DMS 273 (cell line): ENCODE results near the gene GPRC5D.
A peak's percentile ranks its signal among the peaks of the same experiment; 100 is the strongest.

Experiments used
- DNase-seq: peaks from one replicate; lab custom pipeline; 2025; ENCODE audit not compliant: unreplicated experiment; lab: John Stamatoyannopoulos, UW

Gene GPRC5D

DNA sequence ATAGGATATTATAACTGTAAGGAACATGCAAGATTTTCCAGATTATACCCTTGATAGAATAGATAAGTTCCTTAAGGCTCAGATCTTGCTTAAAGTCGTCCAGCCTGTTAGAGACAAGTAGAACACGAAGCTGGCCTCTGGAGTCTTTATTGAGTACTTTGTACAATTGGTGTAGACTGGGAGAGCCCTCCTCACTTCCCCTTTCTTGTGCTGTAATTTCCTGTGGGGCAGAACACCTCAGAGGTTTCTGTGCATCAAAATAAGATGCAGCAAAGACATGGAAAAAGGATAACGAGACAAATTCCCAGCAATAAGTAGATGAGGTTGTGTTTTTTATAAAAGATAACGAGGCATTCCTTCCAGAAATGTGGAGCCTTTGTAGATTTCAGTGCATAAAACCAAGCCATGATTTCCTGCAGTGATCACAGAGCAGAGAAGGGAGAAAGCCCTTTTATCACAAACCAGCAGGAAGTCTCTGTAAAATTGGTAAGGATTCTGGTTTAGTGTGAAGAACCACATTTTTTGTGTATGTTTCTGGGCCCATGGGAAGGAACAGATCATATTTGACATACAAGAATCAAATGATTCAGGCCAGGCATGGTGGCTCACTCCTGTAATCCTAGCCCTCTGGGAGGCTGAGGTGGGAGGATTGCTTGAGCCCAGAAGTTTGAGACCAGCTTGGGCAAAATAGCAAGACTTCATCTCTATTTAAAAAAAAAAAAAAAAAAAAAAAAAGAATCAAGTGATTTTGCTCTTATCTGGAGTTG lies 42.6 kb downstream of the GPRC5D start:
- DNase-seq = no peak

- no peak for DNase-seq
Measured at GRCh38 chr12:12908711-12909110, 43.3 kb downstream of the GPRC5D start.

DNA sequence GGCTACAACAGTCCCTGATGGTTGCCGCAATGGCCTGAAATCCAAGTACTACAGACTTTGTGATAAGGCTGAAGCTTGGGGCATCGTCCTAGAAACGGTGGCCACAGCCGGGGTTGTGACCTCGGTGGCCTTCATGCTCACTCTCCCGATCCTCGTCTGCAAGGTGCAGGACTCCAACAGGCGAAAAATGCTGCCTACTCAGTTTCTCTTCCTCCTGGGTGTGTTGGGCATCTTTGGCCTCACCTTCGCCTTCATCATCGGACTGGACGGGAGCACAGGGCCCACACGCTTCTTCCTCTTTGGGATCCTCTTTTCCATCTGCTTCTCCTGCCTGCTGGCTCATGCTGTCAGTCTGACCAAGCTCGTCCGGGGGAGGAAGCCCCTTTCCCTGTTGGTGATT lies 43.7 kb downstream of the GPRC5D start:
- no peak for DNase-seq

DNA sequence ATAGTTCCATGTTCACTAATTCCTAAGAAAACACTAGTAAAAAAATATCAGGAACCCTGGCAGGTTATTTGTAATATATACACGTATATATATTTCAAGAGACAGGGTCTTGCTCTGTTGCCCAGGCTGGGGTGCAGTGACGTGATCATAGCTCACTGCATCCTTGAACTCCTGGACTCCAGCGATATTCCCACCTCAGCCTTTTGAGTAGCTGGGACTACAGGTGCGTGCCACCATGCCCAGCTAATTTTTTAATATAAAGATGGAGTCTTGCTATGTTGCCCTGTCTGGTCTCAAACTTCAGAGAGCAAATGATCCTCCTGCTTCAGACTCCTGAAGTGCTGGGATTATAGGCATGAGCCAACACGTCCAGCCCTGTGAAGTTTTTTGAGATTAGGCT lies 44.4 kb downstream of the GPRC5D start:
- no peak for DNase-seq

DNA sequence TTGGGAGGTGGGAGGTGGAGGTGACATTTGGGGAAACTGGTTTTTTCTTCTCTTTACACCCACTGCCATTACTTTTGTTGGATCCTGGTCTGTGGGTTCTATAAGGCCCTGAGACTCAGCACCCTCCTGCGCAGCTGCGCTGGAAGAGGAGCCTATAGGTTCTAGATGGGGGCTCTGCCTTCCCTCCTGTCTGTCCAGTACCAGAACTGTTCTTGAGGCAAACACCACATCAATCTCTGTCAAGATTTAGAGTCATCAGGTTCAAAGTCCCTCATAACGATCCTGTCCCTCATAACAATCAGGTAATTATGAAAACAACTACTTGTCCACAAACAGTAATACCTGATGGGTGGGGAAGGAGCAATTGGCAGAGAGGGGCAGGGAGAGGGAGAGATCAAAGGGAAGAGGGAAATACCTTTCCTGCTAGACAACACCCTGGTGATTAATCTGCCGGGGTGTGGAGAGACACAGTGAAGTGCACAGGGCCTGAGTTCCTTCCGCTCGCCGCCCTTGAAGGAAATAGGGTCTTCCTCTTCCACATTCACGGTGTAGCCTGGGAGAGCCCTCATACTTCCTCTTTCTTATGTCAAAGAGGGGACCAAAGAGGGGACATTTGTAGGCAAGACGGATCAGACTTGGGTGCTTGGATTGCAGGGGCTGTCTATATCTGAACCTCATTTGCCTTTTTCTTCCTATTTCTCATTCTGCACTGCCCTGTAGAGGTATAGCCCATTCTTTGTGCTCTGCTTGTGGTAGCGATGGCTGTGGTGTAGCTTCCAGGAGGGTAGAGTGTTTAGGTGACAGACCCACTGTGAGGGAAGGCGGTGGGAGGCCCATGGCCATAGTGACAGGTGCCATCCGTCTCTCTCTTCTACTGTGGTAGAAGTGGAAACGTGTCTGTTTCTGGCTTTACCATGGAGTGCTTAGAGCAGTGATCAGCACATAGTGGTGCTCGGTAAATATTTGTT lies 48.0 kb downstream of the GPRC5D start:
- no peak for DNase-seq

DNA sequence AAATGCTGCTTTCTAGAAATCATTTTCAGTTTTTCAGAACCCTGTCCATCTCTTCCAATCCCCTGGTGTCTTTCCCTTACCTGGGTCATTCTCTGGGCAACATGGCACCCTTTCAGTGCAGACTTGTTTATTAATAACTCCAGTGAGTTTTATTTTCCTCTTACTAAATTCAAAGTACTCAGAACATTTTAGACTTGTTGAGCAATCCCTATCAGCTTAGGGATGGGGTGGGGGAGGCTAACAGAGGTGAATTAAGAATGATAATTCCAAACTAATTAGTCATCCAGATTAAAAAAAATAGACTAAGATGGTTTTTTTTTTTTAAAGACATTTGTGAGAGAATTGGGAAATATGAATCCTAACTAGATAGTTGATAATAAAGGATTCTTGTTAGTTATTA lies 49.9 kb downstream of the GPRC5D start:
- no peak for DNase-seq

DNA sequence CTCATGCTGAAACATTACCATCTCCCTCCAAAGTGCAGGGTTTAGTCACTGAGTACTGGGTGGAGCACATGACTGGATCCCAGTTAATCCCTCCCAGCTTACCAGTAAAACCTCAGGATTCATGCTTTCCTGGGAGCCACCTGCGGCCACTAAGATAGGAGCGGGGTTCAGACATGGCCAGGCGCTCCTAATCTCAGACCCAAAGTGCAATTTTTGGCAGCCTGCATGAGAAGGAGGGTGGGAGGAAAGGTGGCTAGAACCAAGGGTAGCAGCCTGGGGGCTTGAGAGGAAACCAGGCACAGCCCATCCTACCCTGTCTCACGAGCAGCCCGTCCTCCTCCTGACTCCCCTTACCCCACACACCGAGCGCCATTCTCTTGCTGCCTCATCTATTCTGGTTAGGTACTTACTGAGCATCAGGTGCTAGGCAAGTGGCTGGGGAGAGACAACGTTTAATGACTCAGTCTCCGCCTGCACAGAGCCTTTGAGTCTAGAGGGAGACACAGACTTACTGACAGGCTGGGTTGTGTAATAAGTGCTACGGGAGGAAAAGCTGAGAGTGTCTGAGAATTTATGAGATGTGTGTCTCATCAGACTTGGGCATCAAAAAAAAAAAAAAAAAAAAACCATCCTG lies 50.7 kb downstream of the GPRC5D start:
- no peak for DNase-seq

- no peak for DNase-seq
Measured at GRCh38 chr12:12900786-12901157, 51.2 kb downstream of the GPRC5D start.

GRCh38 chr12:12899530-12900380 lies 52.2 kb downstream of the GPRC5D start:
- no peak for DNase-seq

- no peak for DNase-seq
Measured at GRCh38 chr12:12898911-12899511, 53.0 kb downstream of the GPRC5D start.

DNA sequence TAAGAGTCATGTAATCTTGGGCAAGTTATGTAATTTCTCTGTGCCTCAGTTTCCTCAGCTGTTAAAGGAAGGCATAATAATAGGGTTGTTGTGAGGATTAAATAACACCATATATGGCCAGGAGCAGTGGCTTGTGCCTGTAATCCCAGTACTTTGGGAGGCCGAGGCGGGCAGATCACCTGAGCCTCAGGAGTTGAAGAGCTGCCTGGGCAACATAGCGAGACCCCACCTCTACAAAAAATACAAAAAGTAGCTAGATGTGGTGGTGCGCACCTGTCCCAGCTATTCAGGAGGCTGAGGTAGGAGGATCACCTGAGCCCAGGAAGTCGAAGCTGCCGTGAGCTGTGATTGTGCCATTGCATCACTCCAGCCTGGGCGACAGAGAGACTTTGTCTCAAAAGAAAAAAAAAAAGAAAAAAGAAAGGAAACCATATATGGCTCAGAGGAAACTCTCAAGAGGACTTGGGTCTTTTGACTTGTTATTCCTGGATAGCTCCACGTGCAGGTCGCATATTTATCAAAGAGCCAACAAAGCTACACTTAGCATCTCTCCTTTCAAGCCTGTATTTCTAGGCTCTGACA lies 53.7 kb downstream of the GPRC5D start:
- no peak for DNase-seq

- no peak for DNase-seq
Measured at GRCh38 chr12:12897302-12897701, 54.7 kb downstream of the GPRC5D start.

GRCh38 chr12:12896260-12896659 lies 55.7 kb downstream of the GPRC5D start:
- no peak for DNase-seq

- no peak for DNase-seq
Measured at GRCh38 chr12:12893438-12893837, 58.5 kb downstream of the GPRC5D start.

DNA sequence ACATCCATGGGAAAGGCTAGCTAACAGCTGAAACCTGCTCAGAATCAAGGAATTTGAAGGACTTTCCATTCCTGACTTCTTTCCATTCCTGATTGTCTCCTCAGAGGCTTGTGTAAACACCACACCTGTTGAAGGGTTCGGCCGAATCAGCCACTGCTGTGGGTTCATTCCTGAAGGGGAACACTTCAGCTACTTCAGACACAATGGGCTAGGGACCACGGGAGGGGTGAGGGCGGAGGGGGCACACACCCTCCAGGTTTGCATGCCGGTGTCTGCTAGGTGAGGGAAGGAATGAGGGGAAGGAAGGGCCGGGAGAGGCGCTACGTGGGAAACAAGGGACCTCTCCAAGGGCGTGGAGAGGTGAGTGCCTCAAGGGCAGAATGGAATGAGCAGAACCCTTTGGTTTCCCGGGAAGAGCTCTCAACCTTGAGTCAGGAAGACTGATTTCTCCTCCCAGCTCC lies 59.3 kb downstream of the GPRC5D start:
- no peak for DNase-seq

DNA sequence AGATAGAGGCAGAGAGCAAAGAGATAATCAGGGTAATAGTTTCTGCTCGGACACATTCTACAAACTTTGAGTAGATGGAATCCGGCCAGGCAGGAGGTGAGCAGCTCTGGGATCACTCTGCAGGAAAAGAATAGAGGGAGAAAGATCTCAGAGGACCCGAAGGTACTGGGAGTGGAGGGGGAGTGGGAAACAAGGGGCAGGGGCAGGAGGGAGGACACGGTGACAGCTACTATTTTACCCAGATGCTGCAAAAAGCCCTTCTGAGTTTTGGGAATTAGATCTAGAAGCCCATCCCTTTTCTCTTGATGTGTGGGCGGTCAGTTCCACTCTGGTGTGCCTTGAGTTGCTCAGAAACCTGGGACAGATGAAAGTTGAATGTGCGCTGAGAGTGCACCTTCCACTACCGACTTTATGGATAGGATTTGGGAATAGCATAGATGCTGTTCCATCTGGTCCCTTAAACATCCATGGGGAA lies 60.1 kb downstream of the GPRC5D start:
- no peak for DNase-seq

- peak; percentile 84 for DNase-seq
Measured at GRCh38 chr12:12891080-12891880, 60.7 kb downstream of the GPRC5D start, which contains the start of gene GPRC5A. Gene GPRC5A, plus strand, starts transcription at chr12:12891562. Its CDS starts 16,688 bp downstream, at chr12:12908250.
